Body of pancreas (tissue), 4 donors: ENCODE data around the gene NHSL1.

Experiments
- POLR2A ChIP-seq, 3 donors: fragments of 450-650 bp; IDR thresholded peaks; one replicate each; pipeline ENCODE4 v1.6.1; 2016; ENCODE audit warnings: antibody characterized with exemption in 3 of 3, mild to moderate bottlenecking in 2 of 3
- TF ChIP-seq, protein P1 (sequence below), 7 experiments: fragments of 450-650 bp in 4 of 7; fragments of 200-600 bp in 3 of 7; sonication (generic) in 3 of 7; IDR thresholded peaks; one replicate each; pipeline ENCODE4 v1.5.1; 2016 to 2019; ENCODE audit warnings: antibody characterized with exemption in 7 of 7

DNA sequence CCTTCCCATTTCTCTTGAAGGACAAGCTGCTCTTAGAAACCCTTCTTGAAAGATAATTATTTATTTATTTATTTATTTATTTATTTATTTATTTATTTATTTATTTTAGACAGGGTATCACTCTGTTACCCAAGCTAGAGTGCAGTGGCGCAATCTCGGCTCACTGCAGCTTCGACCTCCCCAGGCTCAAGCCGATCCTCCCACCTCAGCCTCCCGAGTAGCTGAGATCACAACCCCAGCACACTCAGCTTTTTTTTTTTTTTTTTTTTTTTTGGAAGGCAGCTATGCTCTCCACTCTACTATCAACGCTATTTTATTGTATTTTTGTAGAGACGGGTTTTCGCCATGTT is 96.5 kb downstream of the NHSL1 start:
- TF ChIP-seq, protein P1, sequence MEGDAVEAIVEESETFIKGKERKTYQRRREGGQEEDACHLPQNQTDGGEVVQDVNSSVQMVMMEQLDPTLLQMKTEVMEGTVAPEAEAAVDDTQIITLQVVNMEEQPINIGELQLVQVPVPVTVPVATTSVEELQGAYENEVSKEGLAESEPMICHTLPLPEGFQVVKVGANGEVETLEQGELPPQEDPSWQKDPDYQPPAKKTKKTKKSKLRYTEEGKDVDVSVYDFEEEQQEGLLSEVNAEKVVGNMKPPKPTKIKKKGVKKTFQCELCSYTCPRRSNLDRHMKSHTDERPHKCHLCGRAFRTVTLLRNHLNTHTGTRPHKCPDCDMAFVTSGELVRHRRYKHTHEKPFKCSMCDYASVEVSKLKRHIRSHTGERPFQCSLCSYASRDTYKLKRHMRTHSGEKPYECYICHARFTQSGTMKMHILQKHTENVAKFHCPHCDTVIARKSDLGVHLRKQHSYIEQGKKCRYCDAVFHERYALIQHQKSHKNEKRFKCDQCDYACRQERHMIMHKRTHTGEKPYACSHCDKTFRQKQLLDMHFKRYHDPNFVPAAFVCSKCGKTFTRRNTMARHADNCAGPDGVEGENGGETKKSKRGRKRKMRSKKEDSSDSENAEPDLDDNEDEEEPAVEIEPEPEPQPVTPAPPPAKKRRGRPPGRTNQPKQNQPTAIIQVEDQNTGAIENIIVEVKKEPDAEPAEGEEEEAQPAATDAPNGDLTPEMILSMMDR (IDR thresholded peaks at IDR 0.05) = no peak
- no peak for TF ChIP-seq POLR2A (IDR thresholded peaks at IDR 0.05)
